HG02759 (cell line): ENCODE measurements around the gene SPEF1.
"Not testable (repeated sequence)": the region's sequence is repeated elsewhere in the genome, so short reads cannot be mapped to it uniquely, and the experiment has no call there.

Experiments
- ATAC-seq: cut with Tn5 transposase; IDR thresholded peaks from one replicate; pipeline ENCODE4 v1.9.1; 2021; ENCODE audit warnings: mild to moderate bottlenecking, moderate library complexity; ENCODE audit not compliant: unreplicated experiment

Gene SPEF1

DNA sequence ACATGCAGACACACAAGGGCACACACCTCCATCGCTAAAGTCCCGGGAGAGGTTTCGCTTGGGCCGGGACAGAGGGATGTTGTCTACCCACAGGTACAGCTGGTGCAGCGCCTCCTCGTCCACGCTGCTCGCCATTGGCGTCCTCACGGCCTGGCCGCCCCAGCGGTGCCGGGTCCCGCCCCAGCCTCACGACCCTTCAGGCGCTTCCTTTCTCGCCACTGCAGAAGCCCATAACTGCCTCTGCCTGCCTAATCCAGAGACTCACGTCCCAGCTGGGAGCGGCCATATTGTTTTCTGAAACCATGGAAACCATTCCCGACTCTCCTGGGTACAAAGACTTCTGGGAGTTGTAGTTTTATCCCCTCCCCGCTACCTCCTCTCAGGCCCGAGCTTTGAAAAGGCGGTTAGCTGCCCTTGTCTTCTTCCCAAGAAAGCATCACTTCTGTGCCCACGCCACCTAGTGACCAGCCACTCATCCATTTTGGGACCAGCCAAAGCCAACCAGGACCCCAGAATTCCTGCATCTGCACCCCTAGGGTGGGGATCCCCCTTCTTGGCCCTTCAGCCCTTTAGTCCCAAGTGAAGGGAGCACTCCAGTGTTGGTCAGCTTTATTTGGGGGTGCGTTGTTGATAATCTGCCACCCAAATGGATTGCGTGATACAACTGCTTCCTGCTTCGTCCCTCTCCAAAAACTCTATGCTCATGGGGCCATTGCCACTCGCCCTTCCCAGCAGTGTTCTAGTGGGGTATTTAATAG, at the start of gene SPEF1:
Gene SPEF1, minus strand, starts transcription at position 296 of the 758 bp plus-strand sequence. Its CDS starts 161 bp downstream, at position 135.
- ATAC-seq = peak; percentile 64

DNA sequence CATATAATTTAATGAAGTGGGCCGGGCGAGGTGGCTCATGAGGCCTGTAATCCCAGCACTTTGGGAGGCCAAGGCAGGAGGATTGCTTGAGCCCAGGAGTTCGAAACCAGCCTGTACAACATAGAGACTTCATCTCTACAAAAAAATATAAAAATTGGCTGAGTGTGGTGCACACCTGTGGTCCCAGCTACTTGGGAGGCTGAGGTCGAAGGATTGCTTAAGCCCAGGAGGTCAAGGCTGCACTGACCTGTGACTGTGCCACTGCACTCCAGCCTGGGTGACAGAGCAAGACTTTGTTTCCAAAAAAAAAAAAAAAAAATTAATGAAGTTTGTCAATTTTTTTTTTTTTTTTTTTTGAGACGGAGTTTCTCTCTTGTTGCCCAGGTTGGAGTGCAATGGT, 48.6 kb upstream of the SPEF1 start:
- not testable (repeated sequence) for ATAC-seq

DNA sequence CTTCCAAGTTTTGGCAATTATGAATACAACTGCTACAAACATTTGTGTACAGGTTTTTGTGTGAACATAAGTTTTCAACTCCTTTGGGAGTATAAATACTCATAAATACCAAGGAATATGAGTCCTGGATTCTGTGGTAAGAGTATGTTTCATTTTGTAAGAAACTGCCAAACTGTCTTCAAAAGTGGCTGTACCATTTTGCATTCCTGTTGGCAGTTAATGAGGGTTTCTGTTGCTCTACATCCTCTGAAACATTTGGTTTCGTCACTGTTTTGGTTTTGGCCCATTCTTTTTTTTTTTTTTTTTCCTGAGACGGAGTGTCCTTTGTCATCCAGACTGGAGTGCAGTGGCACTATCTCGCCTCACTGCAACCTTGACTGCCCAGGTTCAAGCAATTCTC, 47.5 kb upstream of the SPEF1 start:
- ATAC-seq = no peak

- no peak for ATAC-seq
Observed at GRCh38 chr20:3826420-3826819, 45.2 kb upstream of the SPEF1 start.

- no peak for ATAC-seq
Observed at GRCh38 chr20:3825526-3825925, 44.3 kb upstream of the SPEF1 start.

- ATAC-seq = no peak
Observed at GRCh38 chr20:3823881-3824280, 42.6 kb upstream of the SPEF1 start.

- no peak for ATAC-seq
Observed at GRCh38 chr20:3821996-3822395, 40.7 kb upstream of the SPEF1 start.

DNA sequence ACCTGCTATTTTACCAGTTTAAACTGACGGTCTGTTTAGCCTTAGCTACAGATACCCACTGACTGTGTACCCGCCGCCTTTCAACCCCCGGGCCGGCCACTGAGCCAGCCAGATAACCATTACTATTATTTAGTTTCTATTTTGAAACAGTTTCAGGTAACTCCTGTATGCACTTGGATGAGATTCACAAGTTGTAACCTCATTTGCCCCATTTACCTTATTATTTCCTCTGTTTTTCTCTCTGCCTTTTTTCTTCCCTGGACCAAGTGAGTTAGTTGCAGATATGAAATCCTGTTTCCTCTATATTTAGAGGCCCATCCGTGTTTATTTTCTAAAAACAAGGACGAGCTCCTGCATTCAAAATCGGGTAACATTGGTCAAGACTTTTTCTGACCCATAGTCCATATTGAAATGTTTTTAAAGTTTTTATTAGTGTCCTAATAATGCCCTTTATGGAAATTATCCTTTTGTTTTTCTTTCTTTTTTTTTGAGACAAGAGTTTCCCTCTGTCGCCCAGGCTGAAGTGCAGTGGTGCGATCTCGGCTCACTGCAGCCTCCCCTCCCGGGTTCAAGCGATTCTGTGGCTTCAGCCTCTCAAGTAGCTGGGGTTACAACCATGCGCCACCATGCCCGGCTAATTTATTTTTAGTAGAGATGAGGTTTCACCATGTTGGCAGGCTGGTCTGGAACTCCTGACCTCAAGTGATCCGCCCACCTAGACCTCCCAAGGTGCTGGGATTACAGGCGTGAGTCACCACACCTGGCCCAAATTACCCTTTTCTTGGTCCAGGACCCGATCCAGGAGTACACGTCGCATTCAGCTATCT, 39.9 kb upstream of the SPEF1 start:
- peak; percentile 1 for ATAC-seq

DNA sequence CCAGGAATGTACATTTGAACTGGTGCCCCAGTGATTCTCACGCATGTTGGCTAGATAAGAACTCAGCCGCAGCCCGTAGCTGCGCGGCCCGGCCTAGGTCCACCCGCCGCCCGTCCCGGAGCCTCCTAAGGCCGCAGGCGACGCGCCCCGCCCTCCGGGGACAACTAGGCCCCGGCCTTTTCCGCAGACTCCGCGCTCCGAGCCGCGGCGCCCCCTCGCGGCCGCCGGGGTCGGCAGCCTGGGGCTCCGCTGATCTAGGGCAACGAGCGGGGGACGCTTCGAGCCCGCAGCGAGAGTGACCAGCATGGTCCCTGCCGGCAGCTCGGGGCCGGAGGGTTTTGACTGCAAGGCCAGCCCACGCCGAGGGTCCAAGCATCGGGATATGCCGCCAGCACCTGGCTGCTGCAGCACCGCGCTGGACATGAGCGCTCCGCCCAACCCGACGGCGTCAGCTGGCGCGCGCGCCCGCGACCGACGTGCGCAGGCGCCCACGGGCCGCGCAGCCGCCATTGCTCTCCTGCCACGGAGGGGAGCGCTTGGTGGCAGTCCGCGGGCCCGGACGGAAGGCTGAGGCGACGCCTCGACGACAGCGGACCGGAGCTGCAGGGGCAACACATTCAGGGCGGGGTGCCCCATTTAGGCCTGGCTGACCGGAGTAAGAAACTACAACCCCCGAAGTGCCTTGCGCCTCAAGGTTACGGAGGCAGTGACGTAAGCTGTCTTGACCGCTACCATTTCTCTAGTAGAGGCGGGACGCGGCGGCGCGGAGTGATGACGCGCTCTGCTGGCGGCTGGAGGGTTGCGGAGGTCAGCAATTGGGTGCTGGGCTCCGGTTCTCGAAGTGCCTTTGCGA, 39.0 kb upstream of the SPEF1 start, which contains the start of gene AP5S1:
Gene AP5S1, plus strand, starts transcription at position 500 of the 853 bp plus-strand sequence. CDS start 1,571 bp downstream, outside the sequence.
- peak; percentile 85 for ATAC-seq

GRCh38 chr20:3819411-3820047, 38.3 kb upstream of the SPEF1 start:
- ATAC-seq = no peak

DNA sequence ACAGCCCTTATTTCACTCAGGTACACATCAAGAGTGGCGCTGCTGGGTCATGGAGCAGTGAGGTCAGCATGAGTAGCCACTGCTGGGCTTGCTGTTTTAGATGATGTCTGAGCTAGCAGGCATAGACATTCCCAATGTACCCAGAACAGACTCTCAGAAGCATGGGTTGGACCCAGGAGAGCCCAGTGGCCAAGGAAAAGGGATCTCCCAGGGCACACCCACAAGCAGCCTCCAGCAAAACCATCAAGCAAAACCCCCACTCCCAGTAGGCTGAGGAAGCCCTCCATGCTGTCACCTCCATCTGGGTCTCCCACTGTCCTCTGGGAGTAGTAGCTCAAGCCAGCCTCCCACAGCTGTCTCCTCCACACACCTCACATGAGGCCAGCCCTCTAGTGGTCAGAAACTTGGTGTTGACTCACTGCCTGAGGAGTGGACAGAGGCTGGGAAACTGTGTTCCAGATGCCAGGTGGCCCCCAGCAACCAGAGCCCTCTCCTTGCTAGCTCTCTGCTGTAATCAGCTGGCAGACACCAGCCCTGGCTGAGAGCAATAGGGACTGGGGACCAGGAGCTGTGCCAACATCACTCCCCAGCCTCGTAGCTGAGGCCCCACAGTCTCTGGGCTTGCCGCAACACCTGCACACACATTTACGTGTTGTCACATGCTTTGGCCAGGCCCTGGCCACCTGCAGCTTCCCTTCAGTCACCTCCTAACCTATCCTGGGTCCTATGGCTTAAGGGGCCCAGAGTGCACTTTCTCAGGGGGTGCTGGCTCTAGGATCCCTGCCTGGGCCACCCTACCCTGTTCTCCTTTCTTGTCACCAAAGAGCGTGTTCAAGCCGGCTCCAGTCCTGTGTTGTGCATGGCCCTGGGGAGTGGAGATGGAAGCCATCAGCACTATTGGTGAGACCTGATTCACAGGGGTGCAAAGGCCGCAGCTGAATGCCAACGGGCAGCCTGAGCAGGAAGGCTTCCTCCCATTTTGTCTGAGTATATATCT, 37.2 kb upstream of the SPEF1 start:
- ATAC-seq = no peak

GRCh38 chr20:3815703-3816315, 34.6 kb upstream of the SPEF1 start:
- no peak for ATAC-seq

DNA sequence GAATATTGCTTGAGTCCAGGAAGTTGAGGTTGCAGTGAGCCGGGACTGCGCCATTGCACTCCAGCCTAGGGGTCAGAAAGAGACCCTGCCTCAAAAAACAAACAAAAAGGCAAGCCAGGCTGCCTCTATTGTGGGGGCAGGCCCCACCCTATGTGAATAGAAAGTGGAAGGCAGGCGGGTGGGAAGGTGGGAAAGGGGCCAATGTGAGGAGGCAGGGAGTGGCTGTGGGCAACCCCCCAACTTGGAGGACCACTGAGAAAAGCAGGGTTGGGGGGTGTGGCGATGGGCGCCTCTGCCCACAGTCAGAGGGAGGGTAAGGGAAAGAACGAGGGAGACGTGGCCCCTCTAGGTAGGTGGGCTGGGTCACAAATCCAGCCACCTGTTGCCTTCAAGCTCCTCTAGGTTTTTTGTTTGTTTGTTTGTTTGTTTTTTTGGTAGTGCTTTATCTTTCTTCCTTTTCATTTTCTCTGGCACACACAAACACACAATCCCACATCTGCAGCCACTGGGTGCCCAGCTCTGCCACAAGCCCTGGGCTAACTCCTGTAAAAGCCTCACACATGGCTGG, 33.8 kb upstream of the SPEF1 start:
- no peak for ATAC-seq

- no peak for ATAC-seq
Observed at GRCh38 chr20:3813848-3814581, 32.8 kb upstream of the SPEF1 start.

- ATAC-seq = no peak
Observed at GRCh38 chr20:3812975-3813847, 32.0 kb upstream of the SPEF1 start.

DNA sequence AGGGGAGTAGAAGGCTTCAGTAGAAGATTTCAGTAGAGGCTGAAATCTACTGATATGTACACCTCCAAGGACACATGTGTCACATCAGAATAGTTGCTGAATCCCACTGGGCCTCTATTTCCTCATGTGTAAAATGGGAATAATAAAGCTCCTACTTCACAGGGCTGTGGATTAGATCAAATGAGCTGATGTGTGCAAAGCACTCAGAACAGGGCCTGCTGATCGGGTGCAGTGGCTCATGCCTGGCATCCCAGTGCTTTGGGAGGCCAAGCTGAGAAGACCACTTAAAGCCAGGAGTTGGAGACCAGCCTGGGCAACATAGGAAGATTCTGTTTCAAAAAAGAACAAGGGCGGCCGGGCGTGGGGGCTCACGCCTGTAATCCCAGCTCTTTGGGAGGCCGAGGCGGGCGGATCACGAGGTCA, 31.0 kb upstream of the SPEF1 start:
- no peak for ATAC-seq
